Liver (tissue), 9 donors: Measurements from ENCODE around the gene HSPG2. TPM values are rescaled to one million over a fixed set of nuclear protein-coding genes. Genes with fewer than 3 reads are reported as not detected.
A peak's percentile ranks its signal among the peaks of the same experiment; 100 is the strongest.

Source experiments
- DNase-seq: peaks from one replicate; pipeline ENCODE4 v3.0.0-alpha.2; 2017; ENCODE audit warnings: low spot score
- H3K27ac ChIP-seq, 2 donors: one replicate each; pipeline ENCODE4 v1.7.0; 2013; ENCODE audit warnings: inconsistent platforms in 2 of 2, low read length in 2 of 2, control low read depth in 1 of 2, low read depth in 1 of 2, mild to moderate bottlenecking in 1 of 2
- H3K27me3 ChIP-seq, 4 donors: one replicate each; pipeline versions ENCODE4 v1.6.1 to v1.7.0; 2013; ENCODE audit warnings: low read length in 3 of 4, inconsistent platforms in 1 of 4, mild to moderate bottlenecking in 1 of 4, moderate library complexity in 1 of 4; ENCODE audit not compliant: control insufficient read depth in 4 of 4, insufficient read depth in 4 of 4
- H3K36me3 ChIP-seq, 4 donors: one replicate each; pipeline versions ENCODE4 v1.6.1 to v1.7.0; 2013; ENCODE audit warnings: low read length in 3 of 4, mild to moderate bottlenecking in 3 of 4, low read depth in 1 of 4, moderate library complexity in 1 of 4; ENCODE audit not compliant: control insufficient read depth in 4 of 4, insufficient read depth in 3 of 4
- H3K4me1 ChIP-seq, 4 donors: one replicate each; pipeline versions ENCODE4 v1.6.1 to v1.7.0; 2013; ENCODE audit warnings: low read length in 3 of 4, mild to moderate bottlenecking in 3 of 4, moderate library complexity in 1 of 4; ENCODE audit not compliant: control insufficient read depth in 4 of 4, insufficient read depth in 4 of 4
- H3K4me3 ChIP-seq, 3 donors: one replicate each; pipeline versions ENCODE4 v1.6.1 to v1.7.0; 2013; ENCODE audit warnings: low read length in 3 of 3, control low read depth in 1 of 3, low read depth in 1 of 3, mild to moderate bottlenecking in 1 of 3
- H3K9ac ChIP-seq, 2 donors: one replicate each; pipeline ENCODE4 v1.7.0; 2013; ENCODE audit warnings: low read length in 2 of 2, mild to moderate bottlenecking in 2 of 2, moderate library complexity in 2 of 2, control low read depth in 1 of 2, low read depth in 1 of 2
- H3K9me3 ChIP-seq, 4 donors: one replicate each; pipeline versions ENCODE4 v1.6.1 to v1.7.0; 2013; ENCODE audit warnings: low read length in 3 of 4; ENCODE audit not compliant: control insufficient read depth in 4 of 4
- CTCF ChIP-seq: fragments of 150-350 bp; IDR thresholded peaks from 2 replicates; pipeline ENCODE4 v1.5.1; 2017; ENCODE audit warnings: improper control_type of control experiment, low read depth, low read length; ENCODE audit not compliant: missing input control
- EGR1 ChIP-seq, 2 donors: IDR thresholded peaks; 2 replicates each; pipeline ENCODE4 v1.6.1; 2016 to 2018; ENCODE audit warnings: antibody characterized with exemption in 2 of 2, low read depth in 2 of 2
- FOXA1 ChIP-seq: IDR thresholded peaks from 2 replicates; pipeline ENCODE4 v1.6.1; 2016; ENCODE audit warnings: antibody characterized with exemption
- FOXA2 ChIP-seq: IDR thresholded peaks from 2 replicates; pipeline ENCODE4 v1.6.1; 2016; ENCODE audit warnings: antibody characterized with exemption
- GABPA ChIP-seq, 2 donors: IDR thresholded peaks in 1 of 2; conservative IDR thresholded peaks in 1 of 2; 2 replicates each; pipeline ENCODE4 v1.6.1; 2016; ENCODE audit warnings: antibody characterized with exemption in 2 of 2, mild to moderate bottlenecking in 1 of 2, moderate library complexity in 1 of 2
- HNF4A ChIP-seq, 2 donors: conservative IDR thresholded peaks; 2 replicates each; pipeline ENCODE4 v1.6.1; 2016; ENCODE audit warnings: antibody characterized with exemption in 2 of 2, mild to moderate bottlenecking in 2 of 2
- HNF4G ChIP-seq: IDR thresholded peaks from 2 replicates; pipeline ENCODE4 v1.6.1; 2016; ENCODE audit warnings: antibody characterized with exemption
- JUND ChIP-seq, 2 donors: IDR thresholded peaks; 2 replicates each; pipeline ENCODE4 v1.6.1; 2016; ENCODE audit warnings: antibody characterized with exemption in 2 of 2
- MAX ChIP-seq: IDR thresholded peaks from 2 replicates; pipeline ENCODE4 v1.6.1; 2016; ENCODE audit warnings: antibody characterized with exemption
- NR2F2 ChIP-seq: IDR thresholded peaks from 2 replicates; pipeline ENCODE4 v1.6.1; 2016; ENCODE audit warnings: antibody characterized with exemption
- RXRA ChIP-seq, 2 donors: IDR thresholded peaks; 2 replicates each; pipeline ENCODE4 v1.6.1; 2017 to 2018; ENCODE audit warnings: antibody characterized with exemption in 2 of 2, mild to moderate bottlenecking in 1 of 2
- SP1 ChIP-seq: IDR thresholded peaks from 2 replicates; pipeline ENCODE4 v1.6.1; 2018; ENCODE audit warnings: antibody characterized with exemption, mild to moderate bottlenecking
- TAF1 ChIP-seq: conservative IDR thresholded peaks from 2 replicates; pipeline ENCODE4 v1.6.1; 2016; ENCODE audit warnings: antibody characterized with exemption, mild to moderate bottlenecking
- YY1 ChIP-seq: IDR thresholded peaks from 2 replicates; pipeline ENCODE4 v1.6.1; 2016; ENCODE audit warnings: antibody characterized with exemption, mild to moderate bottlenecking
- WGBS: extraction: QIAGEN DNeasy Blood & Tissue Kit; methylation state at CpG from one replicate; pipeline ENCODE4 v1.1.7; 2013; 5-methylcytosine and 5-hydroxymethylcytosine counted together
- polyA plus RNA-seq, 2 donors: library from polyadenylated mRNA; stranded (reverse) in 1 of 2; unstranded in 1 of 2; fragments of 200-250 nt in 1 of 2; fragments of >200 nt in 1 of 2; fragmentation: Nextera tagmentation in 1 of 2; extraction: Ambion mirVana in 1 of 2; gene quantifications; one replicate each; pipeline versions ENCODE4 v1.2.1 to v1.2.3, GENCODE V29; 2013 to 2015
- total RNA-seq, 2 donors: library from RNA; depleted of rRNA; stranded (reverse); fragments of >200 nt; gene quantifications; one replicate each; pipeline ENCODE4 v1.2.3, GENCODE V29; 2014
- TF ChIP-seq, protein P1 (sequence below): IDR thresholded peaks from 2 replicates; pipeline ENCODE4 v1.6.1; 2016; ENCODE audit warnings: antibody characterized with exemption, mild to moderate bottlenecking
- TF ChIP-seq, protein P2 (sequence below): IDR thresholded peaks from 2 replicates; pipeline ENCODE4 v1.6.1; 2016; ENCODE audit warnings: antibody characterized with exemption
- TF ChIP-seq, protein P3 (sequence below): IDR thresholded peaks from 2 replicates; pipeline ENCODE4 v1.6.1; 2016; ENCODE audit warnings: antibody characterized with exemption
- donor health status: healthy.
- donor health status: healthy.
- donor health status: healthy.
- donor health status: healthy.
- donor health status: healthy.

HSPG2 gene
- total and polyA plus RNA-seq, 4 donors = 5.6 to 43.9 (median 23.9) TPM

DNA sequence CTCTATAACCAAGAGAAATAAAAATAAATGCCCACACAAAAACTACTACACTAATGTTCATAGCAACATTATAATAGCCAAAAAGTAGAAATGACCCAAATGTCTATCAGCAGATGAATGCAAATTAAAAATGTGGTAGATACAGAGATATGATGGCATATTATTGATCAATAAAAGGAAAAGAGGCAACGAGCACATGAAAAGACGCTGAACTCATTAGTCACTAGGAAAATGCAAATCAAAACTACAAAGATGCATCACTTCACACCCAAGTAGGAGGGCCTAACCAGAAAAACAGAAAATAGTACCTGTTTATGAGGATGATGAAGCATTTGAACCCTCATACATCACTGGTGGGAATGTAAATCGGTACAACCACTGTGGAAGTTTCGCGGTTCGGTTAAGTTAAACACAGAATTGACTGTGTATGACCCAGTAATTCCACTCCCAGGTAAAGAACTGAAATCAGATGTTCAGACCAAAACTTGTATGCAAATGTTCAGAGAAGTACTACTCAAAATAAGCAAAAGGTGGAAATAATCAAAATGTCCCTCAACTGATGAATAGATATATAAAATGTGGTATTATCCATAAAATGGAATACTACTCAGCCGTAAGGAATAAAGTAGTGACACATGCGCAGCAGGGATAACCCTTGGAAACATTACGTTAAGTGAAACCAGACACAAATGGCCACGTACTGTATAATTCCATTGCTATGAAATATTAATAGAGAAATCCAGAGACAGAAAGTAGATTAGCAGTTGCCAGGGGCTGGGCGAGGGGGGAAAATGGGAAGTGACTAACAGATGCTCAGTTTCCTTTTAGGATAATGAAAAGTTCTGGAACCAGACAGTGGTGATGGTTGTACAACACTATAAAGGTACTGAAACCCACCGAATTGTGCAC lies 157.2 kb downstream of the HSPG2 start:
- no peaks in the 10 kb centered on the region for H3K9me3 ChIP-seq
- peaks cover 6 to 27% (median 11%) of the 10 kb centered on the region in 4 donors for H3K4me1 ChIP-seq
- peak overlapping the region in 1 of 2 donors; percentile 12 for H3K27ac ChIP-seq
- H3K9ac ChIP-seq = no peak overlapping the region
- DNase-seq = no peak
- no peaks in the 10 kb centered on the region for H3K36me3 ChIP-seq
- H3K27me3 ChIP-seq = no peaks in the 10 kb centered on the region
- H3K4me3 ChIP-seq = no peak overlapping the region
- WGBS = 85% methylated on average over 12 of the region's 12 CpGs
- TF ChIP-seq GABPA (IDR thresholded peaks at IDR 0.05 in 1 of 2, conservative IDR thresholded peaks at IDR 0.05 in 1 of 2) (no peak), SP1 (no peak), MAX (no peak), EGR1 (IDR thresholded peaks at IDR 0.05; ENCODE audit: low read depth in 2 of 2) (no peak), NR2F2 (no peak), FOXA2 (no peak), CTCF (no peak), RXRA (IDR thresholded peaks at IDR 0.05) (no peak), HNF4A (conservative IDR thresholded peaks at IDR 0.05) (no peak)
- TF ChIP-seq, protein P1, sequence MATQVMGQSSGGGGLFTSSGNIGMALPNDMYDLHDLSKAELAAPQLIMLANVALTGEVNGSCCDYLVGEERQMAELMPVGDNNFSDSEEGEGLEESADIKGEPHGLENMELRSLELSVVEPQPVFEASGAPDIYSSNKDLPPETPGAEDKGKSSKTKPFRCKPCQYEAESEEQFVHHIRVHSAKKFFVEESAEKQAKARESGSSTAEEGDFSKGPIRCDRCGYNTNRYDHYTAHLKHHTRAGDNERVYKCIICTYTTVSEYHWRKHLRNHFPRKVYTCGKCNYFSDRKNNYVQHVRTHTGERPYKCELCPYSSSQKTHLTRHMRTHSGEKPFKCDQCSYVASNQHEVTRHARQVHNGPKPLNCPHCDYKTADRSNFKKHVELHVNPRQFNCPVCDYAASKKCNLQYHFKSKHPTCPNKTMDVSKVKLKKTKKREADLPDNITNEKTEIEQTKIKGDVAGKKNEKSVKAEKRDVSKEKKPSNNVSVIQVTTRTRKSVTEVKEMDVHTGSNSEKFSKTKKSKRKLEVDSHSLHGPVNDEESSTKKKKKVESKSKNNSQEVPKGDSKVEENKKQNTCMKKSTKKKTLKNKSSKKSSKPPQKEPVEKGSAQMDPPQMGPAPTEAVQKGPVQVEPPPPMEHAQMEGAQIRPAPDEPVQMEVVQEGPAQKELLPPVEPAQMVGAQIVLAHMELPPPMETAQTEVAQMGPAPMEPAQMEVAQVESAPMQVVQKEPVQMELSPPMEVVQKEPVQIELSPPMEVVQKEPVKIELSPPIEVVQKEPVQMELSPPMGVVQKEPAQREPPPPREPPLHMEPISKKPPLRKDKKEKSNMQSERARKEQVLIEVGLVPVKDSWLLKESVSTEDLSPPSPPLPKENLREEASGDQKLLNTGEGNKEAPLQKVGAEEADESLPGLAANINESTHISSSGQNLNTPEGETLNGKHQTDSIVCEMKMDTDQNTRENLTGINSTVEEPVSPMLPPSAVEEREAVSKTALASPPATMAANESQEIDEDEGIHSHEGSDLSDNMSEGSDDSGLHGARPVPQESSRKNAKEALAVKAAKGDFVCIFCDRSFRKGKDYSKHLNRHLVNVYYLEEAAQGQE = no peak
- TF ChIP-seq, protein P2, sequence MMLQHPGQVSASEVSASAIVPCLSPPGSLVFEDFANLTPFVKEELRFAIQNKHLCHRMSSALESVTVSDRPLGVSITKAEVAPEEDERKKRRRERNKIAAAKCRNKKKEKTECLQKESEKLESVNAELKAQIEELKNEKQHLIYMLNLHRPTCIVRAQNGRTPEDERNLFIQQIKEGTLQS = no peak
- TF ChIP-seq, protein P3, sequence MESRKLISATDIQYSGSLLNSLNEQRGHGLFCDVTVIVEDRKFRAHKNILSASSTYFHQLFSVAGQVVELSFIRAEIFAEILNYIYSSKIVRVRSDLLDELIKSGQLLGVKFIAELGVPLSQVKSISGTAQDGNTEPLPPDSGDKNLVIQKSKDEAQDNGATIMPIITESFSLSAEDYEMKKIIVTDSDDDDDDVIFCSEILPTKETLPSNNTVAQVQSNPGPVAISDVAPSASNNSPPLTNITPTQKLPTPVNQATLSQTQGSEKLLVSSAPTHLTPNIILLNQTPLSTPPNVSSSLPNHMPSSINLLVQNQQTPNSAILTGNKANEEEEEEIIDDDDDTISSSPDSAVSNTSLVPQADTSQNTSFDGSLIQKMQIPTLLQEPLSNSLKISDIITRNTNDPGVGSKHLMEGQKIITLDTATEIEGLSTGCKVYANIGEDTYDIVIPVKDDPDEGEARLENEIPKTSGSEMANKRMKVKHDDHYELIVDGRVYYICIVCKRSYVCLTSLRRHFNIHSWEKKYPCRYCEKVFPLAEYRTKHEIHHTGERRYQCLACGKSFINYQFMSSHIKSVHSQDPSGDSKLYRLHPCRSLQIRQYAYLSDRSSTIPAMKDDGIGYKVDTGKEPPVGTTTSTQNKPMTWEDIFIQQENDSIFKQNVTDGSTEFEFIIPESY = no peak

DNA sequence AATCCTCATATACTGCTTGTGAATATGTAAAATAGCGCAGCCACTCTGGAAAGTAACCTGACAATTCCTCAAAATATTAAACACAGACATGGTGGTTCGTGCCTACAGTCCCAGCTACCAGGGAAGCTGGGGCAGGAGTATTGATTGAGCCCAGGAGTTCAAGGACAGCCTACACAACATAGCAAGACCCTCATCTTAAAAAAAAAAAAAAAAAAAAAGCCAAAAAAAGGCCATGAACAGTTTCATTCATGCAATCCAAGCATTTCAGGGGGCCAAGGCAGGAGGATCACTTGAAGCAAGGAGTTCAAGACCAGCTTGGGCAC lies 158.7 kb downstream of the HSPG2 start:
- peaks cover 6 to 20% (median 10%) of the 10 kb centered on the region in 4 donors for H3K4me1 ChIP-seq
- no peak overlapping the region for H3K27ac ChIP-seq
- H3K4me3 ChIP-seq = no peak overlapping the region
- no peak overlapping the region for H3K9ac ChIP-seq
- no peaks in the 10 kb centered on the region for H3K27me3 ChIP-seq
- DNase-seq = no peak
- H3K36me3 ChIP-seq = no peaks in the 10 kb centered on the region
- 86% methylated on average over 2 of the region's 2 CpGs for WGBS
- no peaks in the 10 kb centered on the region for H3K9me3 ChIP-seq
- TF ChIP-seq, protein P3 = no peak
- TF ChIP-seq TAF1 (no peak), HNF4A (conservative IDR thresholded peaks at IDR 0.05) (no peak), EGR1 (IDR thresholded peaks at IDR 0.05; ENCODE audit: low read depth in 2 of 2) (no peak), YY1 (no peak), GABPA (IDR thresholded peaks at IDR 0.05 in 1 of 2, conservative IDR thresholded peaks at IDR 0.05 in 1 of 2) (no peak), HNF4G (no peak), JUND (IDR thresholded peaks at IDR 0.05) (no peak), FOXA1 (no peak), CTCF (no peak)
- TF ChIP-seq, protein P2 = no peak
